ENCODE results near the gene HMBS.

- TF ChIP-seq CTCF (IDR thresholded peaks at IDR 0.05) = no peak
- no peak for TF ChIP-seq POLR2A (IDR thresholded peaks at IDR 0.05)
- no peak for TF ChIP-seq POLR2AphosphoS5 (IDR thresholded peaks at IDR 0.05)
These were observed 32.4 kb upstream of the HMBS start for GRCh38 chr11:119052163-119052814.

All from prostate gland (tissue), 2 donors.